GM23338 (cell line): Measurements from ENCODE around the gene ZHX3. TPM values are rescaled to one million over a fixed set of nuclear protein-coding genes. Genes with fewer than 3 reads are reported as not detected.

Experiments
- ATAC-seq: fragments of 200-7000 bp; cut with Tn5 transposase; 3 replicates; pipeline ENCODE4 v1.9.1; 2020
- DNase-seq: peaks from one replicate; pipeline ENCODE4 v3.0.0-alpha.2; 2015; ENCODE audit warnings: low spot score
- H2AFZ ChIP-seq: fragments of 200-600 bp; sonication (generic); 2 replicates; pipeline ENCODE4 v1.8.0; 2016; ENCODE audit warnings: antibody characterized with exemption, mild to moderate bottlenecking, moderate library complexity
- H3F3A ChIP-seq: fragments of 200-600 bp; sonication (generic); replicated peaks from 2 replicates; pipeline ENCODE4 v1.8.0; 2017; ENCODE audit warnings: antibody characterized with exemption, mixed run types, low read depth
- H3K27ac ChIP-seq: fragments of 200-600 bp; sonication (generic); 2 replicates; pipeline ENCODE4 v1.6.1; 2016; ENCODE audit warnings: low read depth
- H3K27me3 ChIP-seq: fragments of 200-600 bp; sonication (generic); 2 replicates; pipeline ENCODE4 v1.8.0; 2016; ENCODE audit warnings: mild to moderate bottlenecking, mixed run types, moderate library complexity; ENCODE audit not compliant: insufficient read depth
- H3K36me3 ChIP-seq: fragments of 200-600 bp; sonication (generic); 2 replicates; pipeline ENCODE4 v1.8.0; 2016; ENCODE audit warnings: mild to moderate bottlenecking; ENCODE audit not compliant: insufficient read depth
- H3K4me1 ChIP-seq: fragments of 200-600 bp; sonication (generic); 2 replicates; pipeline ENCODE4 v1.8.0; 2016; ENCODE audit warnings: mild to moderate bottlenecking, moderate library complexity; ENCODE audit not compliant: insufficient read depth
- H3K4me2 ChIP-seq: fragments of 200-600 bp; sonication (generic); 2 replicates; pipeline ENCODE4 v1.7.1; 2017; ENCODE audit warnings: mixed run types
- H3K4me3 ChIP-seq: fragments of 200-600 bp; sonication (generic); 2 replicates; pipeline ENCODE4 v1.6.1; 2016; ENCODE audit warnings: mixed run types
- H3K79me2 ChIP-seq: fragments of 200-600 bp; sonication (generic); replicated peaks from 2 replicates; pipeline ENCODE4 v1.8.0; 2017; ENCODE audit warnings: mild to moderate bottlenecking; ENCODE audit not compliant: insufficient read depth
- H3K9me2 ChIP-seq: fragments of 200-600 bp; sonication (generic); 2 replicates; pipeline ENCODE4 v1.8.0; 2017; ENCODE audit not compliant: insufficient read depth
- H4K20me1 ChIP-seq: fragments of 200-600 bp; sonication (generic); replicated peaks from 2 replicates; pipeline ENCODE4 v1.8.0; 2017; ENCODE audit warnings: mild to moderate bottlenecking; ENCODE audit not compliant: insufficient read depth
- H3K27ac Mint-ChIP-seq: 2 replicates; pipeline ENCODE4 v1.8.0; 2020; ENCODE audit warnings: inconsistent platforms, mild to moderate bottlenecking, moderate library complexity, mixed read lengths
- H3K27me3 Mint-ChIP-seq: 3 replicates; pipeline ENCODE4 v1.8.0; 2022; ENCODE audit warnings: low read depth, mild to moderate bottlenecking, moderate library complexity, mixed read lengths, inconsistent platforms; ENCODE audit not compliant: insufficient read depth, poor library complexity
- H3K36me3 Mint-ChIP-seq: 3 replicates; pipeline ENCODE4 v1.8.0; 2021; ENCODE audit warnings: low read depth, mild to moderate bottlenecking, inconsistent platforms, moderate library complexity, mixed read lengths
- H3K4me1 Mint-ChIP-seq: 3 replicates; pipeline ENCODE4 v1.8.0; 2020; ENCODE audit warnings: mild to moderate bottlenecking, inconsistent platforms, mixed read lengths
- H3K4me3 Mint-ChIP-seq: 3 replicates; pipeline ENCODE4 v1.8.0; 2021; ENCODE audit warnings: moderate library complexity, mild to moderate bottlenecking, inconsistent platforms, mixed read lengths
- H3K9me3 Mint-ChIP-seq: 3 replicates; pipeline ENCODE4 v1.8.0; 2020; ENCODE audit warnings: moderate library complexity, mild to moderate bottlenecking, inconsistent platforms, mixed read lengths
- ETS1 ChIP-seq: IDR thresholded peaks from 2 replicates; pipeline ENCODE4 v1.6.1; 2016; ENCODE audit warnings: antibody characterized with exemption
- EZH2 ChIP-seq: fragments of 200-600 bp; sonication (generic); IDR thresholded peaks from one replicate; pipeline ENCODE4 v1.8.0; 2017; ENCODE audit warnings: antibody characterized with exemption, mild to moderate bottlenecking, low read depth; ENCODE audit not compliant: unreplicated experiment
- EZH2phosphoT487 ChIP-seq: fragments of 200-600 bp; sonication (generic); IDR thresholded peaks from one replicate; pipeline ENCODE4 v1.8.1; 2018; ENCODE audit warnings: antibody characterized with exemption; ENCODE audit not compliant: unreplicated experiment
- NANOG ChIP-seq: IDR thresholded peaks from 2 replicates; pipeline ENCODE4 v1.6.1; 2016; ENCODE audit warnings: antibody characterized with exemption, borderline replicate concordance
- REST ChIP-seq: IDR thresholded peaks from one replicate; pipeline ENCODE4 v1.6.1; 2018; ENCODE audit warnings: antibody characterized with exemption; ENCODE audit not compliant: unreplicated experiment
- STAT1 ChIP-seq: IDR thresholded peaks from one replicate; pipeline ENCODE4 v1.6.1; 2016; ENCODE audit warnings: antibody characterized with exemption; ENCODE audit not compliant: unreplicated experiment
- ZNF114 ChIP-seq: fragments of 250-450 bp; sonication (Bioruptor Pico); IDR thresholded peaks from 2 replicates; pipeline ENCODE4 v1.5.0; 2020; ENCODE audit warnings: mild to moderate bottlenecking, moderate library complexity
- ZNF331 ChIP-seq: fragments of 250-450 bp; sonication (Bioruptor Pico); IDR thresholded peaks from 2 replicates; pipeline ENCODE4 v1.5.0; 2020; ENCODE audit warnings: low read depth, mild to moderate bottlenecking, moderate library complexity
- ZNF462 ChIP-seq: fragments of 250-450 bp; sonication (Bioruptor Pico); IDR thresholded peaks from 2 replicates; pipeline ENCODE4 v1.5.0; 2020; ENCODE audit warnings: mild to moderate bottlenecking, moderate library complexity
- polyA plus RNA-seq: library from polyadenylated mRNA; unstranded; fragments of >200 nt; fragmentation: Nextera tagmentation; extraction: Ambion mirVana; gene quantifications from 2 replicates; pipeline ENCODE4 v1.2.1, GENCODE V29; 2016
- total RNA-seq: library from RNA; depleted of rRNA; stranded (reverse); fragments of >200 nt; shearing (Covaris generic); gene quantifications from 2 replicates; pipeline ENCODE4 v1.2.3, GENCODE V29; 2014

The ZHX3 gene
- total and polyA plus RNA-seq, 2 experiments from 2014 or later, result 1.7 to 2.8 TPM

- peaks cover 48% of the 10 kb centered on the region for H3K36me3 Mint-ChIP-seq
- Histone ChIP-seq H3K4me3 (no peak overlapping the region), H3K9me2 (no peaks in the 10 kb centered on the region), H3F3A (no peaks in the 10 kb centered on the region), H2AFZ (no peak overlapping the region), H3K79me2 (peaks cover 55% of the 10 kb centered on the region), H3K4me2 (no peak overlapping the region), H3K4me1 (no peaks in the 10 kb centered on the region), H4K20me1 (peaks cover 39% of the 10 kb centered on the region), H3K27me3 (no peaks in the 10 kb centered on the region), H3K27ac (no peak overlapping the region), H3K36me3 (no peaks in the 10 kb centered on the region; the same call in 1 of the 2 replicates)
- H3K4me1 Mint-ChIP-seq, result peaks cover 33% of the 10 kb centered on the region
- no peak for TF ChIP-seq ZNF462 (CRISPR knock-in tag)
- no peak for TF ChIP-seq EZH2phosphoT487
- TF ChIP-seq REST, result no peak
- TF ChIP-seq EZH2, result no peak
- no peak for TF ChIP-seq NANOG
- no peak for TF ChIP-seq ETS1
- TF ChIP-seq ZNF331 (CRISPR knock-in tag), result no peak
- no peak for TF ChIP-seq STAT1
- TF ChIP-seq ZNF114 (CRISPR knock-in tag), result no peak
- DNase-seq, result no peak
- peaks cover 5% of the 10 kb centered on the region for H3K27me3 Mint-ChIP-seq
- no peaks in the 10 kb centered on the region for H3K9me3 Mint-ChIP-seq
- ATAC-seq, result no peak; the same call in 2 of the 3 replicates
- peak overlapping the region; percentile 47 for H3K27ac Mint-ChIP-seq
- no peak overlapping the region for H3K4me3 Mint-ChIP-seq
Measured at GRCh38 chr20:41159547-41159946, 158.0 kb downstream of the ZHX3 start.
